ENCODE measurements around the gene DNAJA4. TPM values are rescaled to one million over a fixed set of nuclear protein-coding genes. Genes with fewer than 3 reads are reported as not detected.

The DNAJA4 gene
- total RNA-seq = 7.2 and 10.6 TPM in 2 replicates

GRCh38 chr15:78264304-78265136 is at the start of gene DNAJA4:
TSS of gene DNAJA4 (plus strand) at chr15:78264562. CDS start at chr15:78264764, 202 bp downstream.

DNA sequence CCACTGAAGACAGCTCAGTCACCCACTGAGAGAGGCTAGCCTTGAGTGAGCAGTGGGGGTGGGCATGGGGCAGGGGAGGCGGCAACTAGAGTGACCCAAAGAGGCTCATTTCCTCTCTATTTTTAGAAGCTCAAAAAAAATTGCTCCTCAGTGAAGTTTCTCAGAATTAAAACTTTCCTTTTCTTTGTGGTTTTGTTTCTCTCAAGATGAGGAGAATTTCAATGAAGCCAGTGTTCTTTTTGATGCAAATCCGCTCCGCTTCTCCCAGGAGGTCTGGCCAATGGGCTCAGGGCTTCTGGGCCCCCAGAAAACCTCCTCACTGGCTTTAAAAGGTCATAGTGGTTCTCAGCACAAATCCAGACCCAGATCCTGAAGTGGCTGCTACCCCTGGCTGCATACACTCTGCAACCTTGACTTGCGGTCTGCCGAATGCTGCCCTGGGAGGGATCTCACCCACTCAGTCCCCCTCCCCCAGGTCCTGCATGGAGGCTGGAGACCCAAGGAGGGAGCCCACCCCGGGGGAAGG is 29.8 kb upstream of the DNAJA4 start, which contains the start of gene ACSBG1:
Gene ACSBG1, minus strand, starts transcription at position 51 of the 526 bp plus-strand sequence. CDS start 64 bp downstream, outside the sequence.

DNA sequence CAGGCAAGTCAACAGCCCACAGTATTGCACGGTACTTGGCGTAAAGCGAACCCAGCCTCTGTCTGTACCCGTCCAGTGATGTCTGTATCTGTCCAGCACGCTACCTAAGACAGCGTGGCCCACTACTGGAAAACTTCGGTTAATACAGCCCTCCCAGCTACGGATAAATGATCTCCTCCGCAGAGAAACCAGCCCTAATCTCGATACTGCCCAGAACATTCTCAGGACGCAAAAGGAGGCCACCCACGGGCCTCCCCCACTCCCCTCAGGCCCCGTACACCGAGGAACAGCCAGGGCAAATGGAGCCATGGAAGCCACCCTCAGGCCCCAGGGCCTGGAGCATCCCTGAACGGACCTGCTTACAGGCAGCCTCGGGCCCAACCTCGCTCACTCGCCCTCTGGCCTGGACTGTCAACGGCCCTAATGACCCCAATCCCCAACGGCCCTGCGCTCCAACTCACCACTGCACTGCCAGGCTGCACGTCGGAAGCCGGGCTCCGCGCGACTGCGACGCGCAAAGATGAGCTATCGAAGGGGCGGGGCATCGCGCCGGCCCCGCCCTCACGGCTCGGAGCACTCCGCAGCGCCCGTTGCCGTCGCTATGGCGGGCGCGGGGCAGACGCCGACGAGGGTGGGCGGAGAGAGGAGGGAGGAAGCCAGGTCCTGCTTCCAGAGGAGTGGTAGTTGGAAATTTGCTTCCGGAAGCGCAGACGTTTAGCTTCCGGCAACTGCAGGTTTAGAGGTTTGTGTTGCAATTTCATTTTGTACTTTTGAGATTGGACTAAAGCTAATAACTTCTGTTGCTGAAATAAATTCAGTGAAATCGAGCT is 35.0 kb downstream of the DNAJA4 start, which contains the start of gene SKIC8:
Gene SKIC8, minus strand, starts transcription at position 509 of the 830 bp plus-strand sequence. CDS start 3,923 bp downstream, outside the sequence.

Small RNAs within 50 kb of the gene (small RNA-seq; reads per million reads assigned to genes)
- gene AC090607.5 = 0.35 reads per million

Other genes with a start within 250 kb of the DNAJA4 start
- gene TBC1D2B, start 186.9 kb upstream of the DNAJA4 start, total RNA-seq = 27.3 and 36.8 TPM in 2 replicates
- under 0.01 TPM in 1 of 2 replicates, not detected in the other for gene SH2D7, start 172.0 kb upstream of the DNAJA4 start, total RNA-seq
- 1.4 and 1.9 TPM in 2 replicates for gene CIB2, start 133.1 kb upstream of the DNAJA4 start, total RNA-seq
- gene IDH3A, start 115.2 kb upstream of the DNAJA4 start, total RNA-seq = 68.5 and 80.3 TPM in 2 replicates
- gene ACSBG1, start 30.0 kb upstream of the DNAJA4 start, total RNA-seq = 0.29 TPM in 1 of 2 replicates, not detected in the other
- gene SKIC8, start 35.0 kb downstream of the DNAJA4 start, total RNA-seq = 73.8 and 75.7 TPM in 2 replicates
- gene CRABP1, start 75.8 kb downstream of the DNAJA4 start, total RNA-seq = not detected in 2 replicates
- 55.1 and 62.2 TPM in 2 replicates for gene IREB2, start 173.7 kb downstream of the DNAJA4 start, total RNA-seq
- gene HYKK, start 243.0 kb downstream of the DNAJA4 start, total RNA-seq = 2.1 and 3.4 TPM in 2 replicates

All from thoracic aorta endothelial cell (primary cell).